GM19099 (cell line): ENCODE results near the gene FOXJ3.

Source experiments
- POLR2A ChIP-seq: IDR thresholded peaks from 3 replicates; pipeline ENCODE4 v1.6.1; 2011; ENCODE audit warnings: low read depth; ENCODE audit not compliant: insufficient read length; ENCODE audit errors: extremely low read depth

FOXJ3 gene

DNA sequence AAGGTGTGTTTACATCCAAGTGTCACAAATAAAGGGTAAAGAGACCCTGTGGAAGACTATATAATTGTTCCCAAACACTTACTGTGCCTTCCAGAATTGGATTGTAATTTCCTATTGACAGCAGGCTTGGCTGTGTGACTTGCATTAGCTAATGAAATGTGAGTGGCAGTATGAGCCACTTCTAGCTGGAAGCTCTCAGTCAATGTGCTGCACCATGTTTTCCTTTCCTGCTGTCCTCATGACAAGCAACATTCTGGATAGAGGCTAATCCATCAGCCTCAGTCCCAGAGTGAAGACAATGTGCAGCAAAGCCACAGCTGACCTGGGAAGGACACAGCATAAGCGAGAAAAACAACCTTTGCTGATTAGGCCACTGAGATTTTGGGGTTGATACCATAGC, 5.9 kb upstream of the FOXJ3 start:
- TF ChIP-seq POLR2A: no peak

DNA sequence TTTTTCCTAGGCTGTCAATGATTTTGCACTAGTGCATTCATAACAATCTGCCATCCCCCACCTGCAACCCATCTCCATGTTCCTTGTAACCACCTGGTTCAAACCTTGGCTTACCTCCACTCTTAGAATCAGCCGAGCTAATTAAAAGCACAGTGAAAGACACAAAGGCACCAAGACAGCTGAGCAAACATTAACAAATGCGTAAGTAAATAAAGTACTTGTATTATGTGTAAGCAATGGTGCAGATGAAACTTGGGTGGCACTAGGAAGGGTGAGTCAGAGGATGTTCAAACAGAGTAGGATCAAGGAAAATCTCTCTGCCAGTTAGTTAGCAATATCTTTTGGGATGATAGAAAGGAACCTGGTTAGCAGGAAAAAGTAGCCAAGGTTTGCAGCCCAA, 5.1 kb upstream of the FOXJ3 start:
- no peak for TF ChIP-seq POLR2A

DNA sequence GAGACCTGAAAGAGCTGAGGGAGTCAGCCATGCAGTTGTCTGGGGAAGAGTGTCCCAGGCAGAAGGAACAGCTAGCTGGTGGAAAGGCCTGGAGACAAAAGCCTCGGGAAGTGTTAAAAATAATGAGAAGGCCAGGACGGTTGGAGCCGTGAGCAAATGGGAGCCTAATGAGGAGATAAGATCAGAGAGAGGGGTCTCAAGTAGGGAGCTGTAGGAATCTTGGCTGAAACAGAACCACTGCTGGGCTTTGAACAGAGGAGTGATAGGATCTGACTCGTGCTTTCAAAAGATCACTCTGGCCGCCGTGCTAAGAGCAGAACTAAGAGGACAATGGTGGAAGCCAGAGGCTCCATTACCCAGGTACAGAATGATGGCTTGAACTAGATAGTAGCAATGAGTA, 1.9 kb upstream of the FOXJ3 start:
- no peak for TF ChIP-seq POLR2A

DNA sequence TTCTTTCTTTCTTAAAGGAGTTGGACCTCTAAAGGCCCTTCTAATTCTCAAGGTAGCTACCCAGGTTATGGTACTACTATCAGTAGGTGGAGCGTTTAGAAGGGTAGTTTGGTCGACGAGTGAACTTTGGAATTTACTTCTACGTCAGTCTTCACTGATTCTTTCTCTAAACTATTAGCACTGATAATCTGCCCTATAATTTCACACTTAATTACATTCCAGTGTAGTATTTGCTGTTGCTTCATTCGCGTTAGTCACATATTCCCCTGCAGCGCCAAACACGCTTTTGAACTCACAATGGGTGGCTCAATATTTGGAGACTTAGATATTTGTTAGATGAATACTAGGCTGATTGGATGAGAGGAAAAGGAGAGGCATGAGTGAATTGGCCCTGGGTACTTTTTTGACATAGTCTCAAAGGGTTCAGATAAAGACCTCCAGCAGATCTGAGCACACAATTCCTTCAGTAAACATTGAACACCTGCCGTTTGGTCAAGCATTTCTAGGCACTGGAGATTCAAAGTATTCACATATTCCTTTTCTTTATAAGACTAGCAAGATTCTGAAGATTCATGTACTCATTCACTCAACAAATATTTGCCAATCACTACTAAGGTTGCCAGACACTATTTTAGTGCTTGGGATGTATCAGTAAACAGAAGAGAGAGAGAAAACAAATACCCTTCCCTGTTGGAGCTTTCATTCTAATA, 929 bp upstream of the FOXJ3 start:
- no peak for TF ChIP-seq POLR2A

DNA sequence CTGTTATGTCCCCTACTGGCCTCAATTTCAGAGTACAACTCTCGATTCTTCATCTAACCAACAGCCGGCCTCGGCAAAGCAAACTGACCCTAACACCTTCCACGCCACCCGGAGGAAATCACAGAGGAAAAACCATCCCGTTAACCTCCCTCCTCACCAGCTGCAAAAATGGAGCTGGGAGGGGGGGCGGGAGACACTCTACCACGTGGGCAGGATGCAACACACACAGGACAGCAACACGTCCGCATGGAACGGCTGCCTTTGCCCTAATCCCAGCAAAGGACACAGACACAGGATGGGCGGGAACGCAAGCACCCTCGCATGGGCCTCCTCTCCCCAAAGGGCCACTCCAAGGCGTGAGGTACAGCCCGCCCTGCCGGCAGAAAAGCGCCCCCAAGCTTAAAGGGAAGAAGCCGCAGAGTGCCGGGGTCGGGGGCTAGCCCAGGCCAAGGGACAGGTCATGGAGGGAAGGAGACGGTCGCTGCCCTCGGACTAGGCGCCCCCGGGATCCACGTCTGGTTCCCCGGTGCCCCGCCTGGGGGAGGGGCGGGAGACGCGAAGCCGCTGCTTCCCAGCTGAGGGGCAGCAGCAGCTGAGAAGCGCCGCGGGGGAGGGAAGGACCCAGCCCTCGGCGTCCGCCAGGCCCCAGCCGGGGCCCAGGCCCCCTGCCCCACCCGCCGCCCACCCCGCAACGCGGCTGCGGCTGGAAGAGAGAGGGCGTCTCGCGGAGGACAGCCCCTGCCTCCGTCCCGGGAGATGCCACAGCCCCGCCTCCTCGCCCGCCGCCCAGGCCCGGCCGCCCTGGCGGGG, 590 bp downstream of the FOXJ3 start:
- no peak for TF ChIP-seq POLR2A

- TF ChIP-seq POLR2A: no peak
Observed at GRCh38 chr1:42333662-42334239, 1.3 kb downstream of the FOXJ3 start.

GRCh38 chr1:42332877-42333276, 2.2 kb downstream of the FOXJ3 start:
- TF ChIP-seq POLR2A: no peak

- no peak for TF ChIP-seq POLR2A
Observed at GRCh38 chr1:42330215-42330614, 4.8 kb downstream of the FOXJ3 start.

GRCh38 chr1:42328916-42329496, 6.0 kb downstream of the FOXJ3 start:
- TF ChIP-seq POLR2A: no peak

DNA sequence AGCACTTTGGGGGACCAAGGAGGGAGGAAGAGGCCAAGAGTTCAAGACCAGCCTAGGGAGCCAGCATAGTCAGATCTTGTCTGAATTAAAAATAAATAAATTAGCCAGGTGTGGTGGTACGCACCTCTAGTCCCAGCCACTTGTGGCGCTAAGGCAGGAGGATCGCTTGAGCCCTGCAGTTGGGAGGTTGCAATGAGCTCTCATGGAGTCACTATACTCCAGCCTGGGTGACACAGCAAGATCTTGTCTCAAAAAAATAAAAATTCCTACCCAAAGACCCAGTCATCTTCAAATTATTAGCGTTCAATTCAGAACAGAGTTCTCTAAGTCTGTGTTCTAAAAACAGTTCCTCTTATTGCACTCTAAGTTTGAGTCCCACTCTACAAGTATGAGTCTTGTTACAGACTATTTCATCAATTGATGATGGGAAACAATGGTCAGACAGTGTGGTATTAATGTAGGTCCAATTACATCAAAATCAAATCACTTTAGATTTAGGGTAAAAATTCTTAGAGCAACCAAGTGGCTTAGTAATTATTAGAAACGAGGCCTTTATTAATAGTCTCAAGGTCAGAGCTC, 6.9 kb downstream of the FOXJ3 start:
- TF ChIP-seq POLR2A: no peak

- no peak for TF ChIP-seq POLR2A
Observed at GRCh38 chr1:42325014-42325402, 10.0 kb downstream of the FOXJ3 start.

- no peak for TF ChIP-seq POLR2A
Observed at GRCh38 chr1:42324398-42325013, 10.5 kb downstream of the FOXJ3 start.

- TF ChIP-seq POLR2A: no peak
Observed at GRCh38 chr1:42323551-42323950, 11.5 kb downstream of the FOXJ3 start.

GRCh38 chr1:42322577-42322976, 12.5 kb downstream of the FOXJ3 start:
- no peak for TF ChIP-seq POLR2A

GRCh38 chr1:42321731-42322130, 13.3 kb downstream of the FOXJ3 start:
- TF ChIP-seq POLR2A: no peak

DNA sequence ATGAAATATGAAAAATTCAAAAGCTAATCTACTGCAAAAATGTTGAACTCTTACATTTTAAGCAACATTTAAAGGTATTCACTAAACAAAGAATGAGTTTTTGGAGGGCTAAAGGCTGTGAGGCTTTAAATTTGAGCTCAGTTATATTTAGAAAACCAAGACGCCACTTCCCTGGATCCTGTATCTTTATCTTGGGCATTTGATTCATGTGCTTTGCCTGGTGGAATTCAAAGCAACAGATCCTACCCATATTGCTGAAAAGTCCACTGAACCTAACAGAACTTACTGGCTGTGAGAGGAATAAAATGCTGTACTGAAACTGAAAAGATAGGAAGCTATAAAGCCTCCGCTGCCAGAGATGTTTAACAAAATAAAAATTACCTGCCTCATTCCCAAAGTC, 14.3 kb downstream of the FOXJ3 start:
- no peak for TF ChIP-seq POLR2A
